ENCODE measurements around the gene ACTBL2. TPM values are rescaled to one million over a fixed set of nuclear protein-coding genes. Genes with fewer than 3 reads are reported as not detected.
A peak's percentile ranks its signal among the peaks of the same experiment; 100 is the strongest.

ACTBL2 gene
- total and polyA plus RNA-seq, 2 donors (not counting 1 experiment from before 2014, with no cell fraction given) = 0.03 TPM; not detected in 1

GRCh38 chr5:57495285-57496086 is 12.9 kb upstream of the ACTBL2 start:
- Histone ChIP-seq H3K4me1 (ENCODE audit: control insufficient read depth, extremely low read depth, insufficient read depth, low read length) (peaks cover 16% of the 10 kb centered on the region), H4K20me1 (ENCODE audit: control insufficient read depth, extremely low read depth, insufficient read depth, low read length) (no peaks in the 10 kb centered on the region), H3K79me2 (ENCODE audit: control insufficient read depth, insufficient read depth, low read length) (no peaks in the 10 kb centered on the region), H2AFZ (ENCODE audit: low read length) (peak overlapping the region; percentile 4), H3K27ac (ENCODE audit: insufficient read depth, low read length) (no peak overlapping the region), H3K9me3 (ENCODE audit: control insufficient read depth, insufficient read depth, low read depth, low read length) (no peaks in the 10 kb centered on the region), H3K9ac (ENCODE audit: insufficient read depth, low read length) (no peak overlapping the region), H3K27me3 (ENCODE audit: control insufficient read depth, insufficient read depth, low read length) (no peaks in the 10 kb centered on the region), H3K4me2 (ENCODE audit: extremely low read depth, insufficient read depth, low read length) (no peak overlapping the region), H3K36me3 (ENCODE audit: control insufficient read depth, insufficient read depth, low read length) (no peaks in the 10 kb centered on the region), H3K4me3 (replicated peaks in 1 of 4; ENCODE audit: control extremely low read depth in 1 of 4, insufficient read depth in 1 of 4, low read depth in 3 of 4, low read length in 4 of 4) (no peak overlapping the region)
- TF ChIP-seq EZH2 (IDR thresholded peaks at IDR 0.05; ENCODE audit: low read length, missing control alignments) (no peak), CTCF (conservative IDR thresholded peaks at IDR 0.05 in 1 of 2, IDR thresholded peaks at IDR 0.05 in 1 of 2; ENCODE audit: low read depth in 1 of 2, low read length in 2 of 2) (no peak)
- no peak for DNase-seq (ENCODE audit: low read depth in 2 of 2)

- Histone ChIP-seq H4K20me1 (ENCODE audit: control insufficient read depth, extremely low read depth, insufficient read depth, low read length) (no peaks in the 10 kb centered on the region), H3K4me3 (replicated peaks in 1 of 4; ENCODE audit: control extremely low read depth in 1 of 4, insufficient read depth in 1 of 4, low read depth in 3 of 4, low read length in 4 of 4) (no peak overlapping the region), H2AFZ (ENCODE audit: low read length) (peak overlapping the region; percentile 74), H3K27me3 (ENCODE audit: control insufficient read depth, insufficient read depth, low read length) (no peaks in the 10 kb centered on the region), H3K4me1 (ENCODE audit: control insufficient read depth, extremely low read depth, insufficient read depth, low read length) (peaks cover 16% of the 10 kb centered on the region), H3K9ac (ENCODE audit: insufficient read depth, low read length) (no peak overlapping the region), H3K27ac (ENCODE audit: insufficient read depth, low read length) (peak overlapping the region; percentile 76), H3K79me2 (ENCODE audit: control insufficient read depth, insufficient read depth, low read length) (no peaks in the 10 kb centered on the region), H3K4me2 (ENCODE audit: extremely low read depth, insufficient read depth, low read length) (peak overlapping the region; percentile 74), H3K9me3 (ENCODE audit: control insufficient read depth, insufficient read depth, low read depth, low read length) (no peaks in the 10 kb centered on the region), H3K36me3 (ENCODE audit: control insufficient read depth, insufficient read depth, low read length) (no peaks in the 10 kb centered on the region)
- DNase-seq (ENCODE audit: low read depth in 2 of 2) = peak; percentile 95 to 100
- TF ChIP-seq EZH2 (IDR thresholded peaks at IDR 0.05; ENCODE audit: low read length, missing control alignments) (no peak), CTCF (conservative IDR thresholded peaks at IDR 0.05 in 1 of 2, IDR thresholded peaks at IDR 0.05 in 1 of 2; ENCODE audit: low read depth in 1 of 2, low read length in 2 of 2) (peak in 1 of 2 donors; percentile 13)
These were observed 11.8 kb upstream of the ACTBL2 start for GRCh38 chr5:57494104-57495098.

GRCh38 chr5:57493034-57493433 is 10.4 kb upstream of the ACTBL2 start:
- Histone ChIP-seq H3K4me2 (ENCODE audit: extremely low read depth, insufficient read depth, low read length) (no peak overlapping the region), H3K9ac (ENCODE audit: insufficient read depth, low read length) (no peak overlapping the region), H3K36me3 (ENCODE audit: control insufficient read depth, insufficient read depth, low read length) (no peaks in the 10 kb centered on the region), H3K27me3 (ENCODE audit: control insufficient read depth, insufficient read depth, low read length) (no peaks in the 10 kb centered on the region), H3K27ac (ENCODE audit: insufficient read depth, low read length) (no peak overlapping the region), H3K4me3 (replicated peaks in 1 of 4; ENCODE audit: control extremely low read depth in 1 of 4, insufficient read depth in 1 of 4, low read depth in 3 of 4, low read length in 4 of 4) (no peak overlapping the region), H3K9me3 (ENCODE audit: control insufficient read depth, insufficient read depth, low read depth, low read length) (no peaks in the 10 kb centered on the region), H3K4me1 (ENCODE audit: control insufficient read depth, extremely low read depth, insufficient read depth, low read length) (peaks cover 25% of the 10 kb centered on the region), H4K20me1 (ENCODE audit: control insufficient read depth, extremely low read depth, insufficient read depth, low read length) (no peaks in the 10 kb centered on the region), H2AFZ (ENCODE audit: low read length) (no peak overlapping the region), H3K79me2 (ENCODE audit: control insufficient read depth, insufficient read depth, low read length) (no peaks in the 10 kb centered on the region)
- TF ChIP-seq CTCF (conservative IDR thresholded peaks at IDR 0.05 in 1 of 2, IDR thresholded peaks at IDR 0.05 in 1 of 2; ENCODE audit: low read depth in 1 of 2, low read length in 2 of 2) = no peak
- peak in 1 of 2 donors; percentile 66 for DNase-seq (ENCODE audit: low read depth in 2 of 2)

All from fibroblast of lung (primary cell).